ENCODE measurements around the gene RPS15.
"Not testable (repeated sequence)": the region's sequence is repeated elsewhere in the genome, so short reads cannot be mapped to it uniquely, and the experiment has no call there.

RPS15 gene

GRCh38 chr19:1434577-1435060 lies 3.6 kb upstream of the RPS15 start:
- DNase-seq (ENCODE audit: low read depth in 2 of 2), result no peak

DNA sequence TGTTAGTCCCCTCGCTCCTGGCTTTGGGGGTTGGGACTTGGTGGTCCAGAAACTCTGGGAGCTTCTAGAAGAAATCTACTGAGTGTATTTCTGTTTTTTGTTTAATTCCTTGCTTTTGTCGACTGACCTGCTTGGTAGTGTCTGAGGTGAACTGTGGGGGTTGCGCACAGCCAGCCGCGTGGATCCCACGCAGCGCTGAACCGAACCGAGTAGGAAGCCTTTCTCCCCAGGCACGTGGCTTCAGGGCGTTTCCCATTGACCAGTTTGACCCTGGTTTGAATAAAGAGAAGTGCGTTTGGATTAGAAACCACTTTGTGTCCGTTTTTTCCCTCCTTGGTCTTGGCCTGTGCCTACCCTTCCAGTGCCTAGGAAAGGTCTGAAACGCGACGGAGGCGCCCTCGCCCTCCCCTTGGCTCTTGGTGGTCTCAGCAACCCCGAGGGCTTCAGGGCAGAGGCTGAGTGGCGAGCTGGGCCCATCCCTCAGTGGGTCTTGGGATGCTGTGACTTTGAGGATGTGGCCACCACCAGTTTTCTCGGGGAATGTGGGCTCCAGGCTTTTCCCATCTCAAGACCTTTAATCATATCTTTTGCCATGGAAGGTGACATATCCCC lies 2.7 kb upstream of the RPS15 start:
- no peak for DNase-seq (ENCODE audit: low read depth in 2 of 2)

GRCh38 chr19:1437609-1438008 lies 587 bp upstream of the RPS15 start:
- no peak for DNase-seq (ENCODE audit: low read depth in 2 of 2)

- no peak for DNase-seq (ENCODE audit: low read depth in 2 of 2)
Observed at GRCh38 chr19:1438933-1439354, 748 bp downstream of the RPS15 start.

DNA sequence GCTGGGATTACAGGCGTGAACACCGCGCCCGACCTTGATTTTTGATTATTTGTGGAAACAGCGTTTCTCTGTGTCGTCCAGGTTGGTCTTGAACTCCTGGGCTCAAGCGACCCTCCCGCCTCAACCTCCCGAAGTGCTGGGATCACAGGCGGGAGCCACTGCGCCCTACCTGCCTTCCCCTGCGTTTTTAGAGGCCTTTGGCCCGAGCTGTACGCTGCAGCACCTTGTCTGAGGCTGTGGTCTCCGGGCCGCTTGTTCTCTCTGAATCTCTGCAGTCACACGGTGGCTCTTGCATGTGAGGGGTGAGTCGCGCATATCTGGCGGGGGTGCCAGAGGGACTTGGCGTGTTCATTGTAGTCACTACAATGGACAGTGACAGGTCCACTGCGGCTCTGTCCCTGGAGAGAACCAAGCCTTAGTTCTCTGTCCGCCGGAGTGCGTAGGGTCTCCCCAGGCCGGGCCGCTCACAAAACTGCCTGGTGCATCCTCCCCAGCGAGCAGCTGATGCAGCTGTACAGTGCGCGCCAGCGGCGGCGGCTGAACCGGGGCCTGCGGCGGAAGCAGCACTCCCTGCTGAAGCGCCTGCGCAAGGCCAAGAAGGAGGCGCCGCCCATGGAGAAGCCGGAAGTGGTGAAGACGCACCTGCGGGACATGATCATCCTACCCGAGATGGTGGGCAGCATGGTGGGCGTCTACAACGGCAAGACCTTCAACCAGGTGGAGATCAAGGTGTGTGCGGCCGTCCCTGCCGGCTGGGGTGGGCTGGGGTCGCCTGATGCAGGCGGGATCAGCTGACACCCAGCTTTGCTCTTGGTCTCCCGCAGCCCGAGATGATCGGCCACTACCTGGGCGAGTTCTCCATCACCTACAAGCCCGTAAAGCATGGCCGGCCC lies 1.6 kb downstream of the RPS15 start:
- not testable (repeated sequence) for DNase-seq (ENCODE audit: low read depth in 2 of 2)

DNA sequence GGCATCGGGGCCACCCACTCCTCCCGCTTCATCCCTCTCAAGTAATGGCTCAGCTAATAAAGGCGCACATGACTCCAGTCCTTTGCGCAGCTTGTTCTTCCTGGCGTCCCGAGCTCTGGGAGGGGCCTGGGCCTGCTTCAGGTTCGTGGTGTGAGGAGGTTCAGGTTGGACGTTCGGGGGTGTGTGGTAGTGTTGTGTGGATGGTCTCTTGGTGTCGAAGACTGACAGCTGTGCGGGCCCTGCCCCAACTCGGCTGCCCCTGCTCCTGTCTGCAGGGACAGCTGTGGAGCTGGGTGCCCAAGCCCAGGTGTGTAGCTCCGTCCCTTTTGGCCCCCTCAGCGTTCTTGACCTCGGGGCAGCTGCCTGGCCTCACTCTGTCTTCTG lies 2.2 kb downstream of the RPS15 start:
- DNase-seq (ENCODE audit: low read depth in 2 of 2), result no peak

DNA sequence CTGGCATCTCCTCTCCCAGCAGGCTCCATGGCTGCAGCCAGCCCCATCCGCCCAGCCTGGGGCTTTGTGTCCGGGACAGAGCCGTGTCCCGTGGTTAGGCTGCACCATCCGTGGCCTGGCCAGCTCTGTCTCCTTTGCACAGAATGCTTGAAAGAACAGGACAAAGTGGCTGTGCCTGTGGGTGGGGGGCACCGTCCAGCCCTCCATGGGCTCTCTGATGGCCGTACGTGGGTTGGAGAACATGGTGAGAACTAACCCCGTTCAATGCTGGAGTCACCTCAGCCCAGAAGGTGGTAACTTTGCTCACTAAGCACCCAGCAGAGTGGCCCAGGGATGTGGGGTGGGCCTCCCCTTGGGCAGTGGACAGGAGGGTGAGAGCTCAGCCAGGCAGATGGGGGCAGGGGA lies 2.8 kb downstream of the RPS15 start:
- no peak for DNase-seq (ENCODE audit: low read depth in 2 of 2)

GRCh38 chr19:1441677-1442438 lies 3.7 kb downstream of the RPS15 start:
- DNase-seq (ENCODE audit: low read depth in 2 of 2), result no peak

DNA sequence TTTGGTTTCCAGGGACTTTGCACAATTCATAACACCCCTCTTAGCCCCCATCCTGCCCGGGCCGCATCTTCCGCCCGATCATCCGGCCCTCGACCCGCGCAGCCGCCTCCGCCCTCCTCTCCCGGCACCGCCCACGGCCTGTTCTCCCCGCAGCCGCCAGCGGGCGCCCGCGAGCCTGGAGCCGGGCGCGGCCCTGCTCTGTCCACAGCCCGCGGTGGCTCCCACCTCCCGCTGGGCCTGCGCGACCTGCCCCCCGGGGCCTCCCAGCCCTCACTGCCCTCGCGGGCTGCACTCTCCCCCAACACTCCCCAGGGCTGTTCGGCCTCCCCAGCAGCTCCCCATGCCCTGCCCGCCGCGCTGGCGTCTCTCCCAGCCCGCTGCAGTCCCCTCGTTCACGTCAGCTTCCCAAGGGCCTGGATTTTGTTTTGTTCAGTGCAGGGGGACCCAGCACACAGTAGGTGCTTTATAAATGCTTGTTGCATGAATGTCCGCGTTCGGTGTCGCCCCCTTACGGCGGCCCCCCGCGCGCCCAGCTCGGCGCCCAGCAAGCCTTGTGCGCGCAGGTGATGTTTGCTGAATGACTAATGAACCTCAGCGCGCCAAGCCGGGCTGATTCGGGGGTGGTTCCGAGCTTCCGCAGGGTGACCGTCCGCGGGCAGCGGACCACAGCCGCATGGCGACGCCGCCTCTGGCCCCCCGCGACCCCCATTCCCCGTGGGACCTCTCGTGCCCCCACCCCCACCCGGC lies 7.2 kb downstream of the RPS15 start:
- DNase-seq (ENCODE audit: low read depth in 2 of 2), result peak; percentile 67 to 72

DNA sequence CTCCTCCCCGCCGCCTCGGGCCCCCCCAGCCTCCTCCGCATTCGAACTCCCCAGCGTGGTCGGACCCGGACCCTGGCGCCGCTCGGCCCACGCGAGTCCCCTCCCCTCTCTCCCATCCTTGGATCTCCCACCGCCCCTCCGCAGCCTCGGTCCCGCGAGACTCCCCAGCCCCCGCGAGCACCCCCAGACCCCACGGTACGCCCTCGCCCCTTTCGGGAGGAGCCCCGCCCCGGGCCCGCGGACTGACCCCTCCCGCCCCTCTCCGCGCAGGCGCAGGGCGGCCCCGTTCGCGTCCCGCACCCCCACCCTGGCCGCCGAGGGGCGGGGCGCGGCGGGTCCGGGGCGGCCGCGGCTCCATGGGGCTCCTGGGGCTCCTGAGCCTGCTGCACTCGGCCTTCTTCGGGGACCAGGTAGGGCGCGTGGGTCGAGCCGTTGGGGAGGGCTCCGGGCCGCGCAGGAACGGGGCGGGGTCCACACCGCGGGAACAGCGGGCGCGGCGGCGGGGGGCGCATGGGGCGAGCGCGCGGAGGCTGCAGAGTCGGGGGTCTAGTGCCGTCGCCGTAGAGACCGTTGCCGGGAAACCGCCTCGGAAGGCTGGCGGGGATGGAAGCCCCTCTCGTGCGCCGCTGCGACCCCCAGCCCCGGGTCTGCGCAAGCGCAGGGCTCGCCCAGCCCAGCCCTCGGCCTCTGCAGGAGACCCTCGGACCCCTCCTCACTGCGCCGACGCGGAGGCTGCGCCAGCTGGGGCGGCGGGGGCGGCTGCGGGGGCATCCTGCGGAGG lies 7.9 kb downstream of the RPS15 start:
- DNase-seq (ENCODE audit: low read depth in 2 of 2), result no peak

DNA sequence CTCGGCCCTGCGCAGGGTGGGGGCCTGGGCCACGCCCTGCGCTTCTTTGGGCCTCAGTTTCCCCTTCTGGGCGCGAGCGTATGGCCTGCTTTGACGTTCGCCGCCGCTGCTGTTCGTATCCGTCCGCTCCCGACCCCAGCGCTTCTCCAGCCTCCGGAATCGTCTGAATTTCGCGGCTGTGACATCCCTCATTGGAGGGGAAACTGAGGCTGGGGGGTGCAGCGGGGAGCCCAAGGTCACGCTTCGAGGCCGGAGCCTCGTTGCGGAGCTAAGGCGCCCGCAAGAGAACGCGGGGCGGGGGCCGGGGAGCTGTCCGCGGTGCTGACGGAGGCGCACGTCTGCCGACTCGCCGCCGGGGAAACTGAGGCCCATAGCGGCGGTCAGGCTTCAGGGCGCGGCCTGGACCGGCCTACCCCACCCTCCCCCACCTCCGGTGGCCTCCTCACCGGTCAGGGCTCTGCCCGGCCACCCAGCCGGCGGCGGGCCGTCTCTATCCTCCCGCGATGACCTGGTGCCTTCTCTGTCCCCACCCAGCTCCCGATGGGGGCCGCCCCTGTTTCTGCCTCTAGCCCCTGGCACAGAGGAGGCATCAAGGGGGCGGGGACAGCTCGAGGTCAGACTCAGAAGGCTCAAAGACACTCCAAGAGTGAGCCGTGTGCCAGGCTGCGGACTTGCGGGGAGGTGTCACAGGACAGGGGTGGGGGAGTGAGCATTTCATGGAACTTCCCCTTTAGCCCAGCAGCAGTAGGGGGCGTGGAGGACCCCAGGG lies 8.7 kb downstream of the RPS15 start:
- DNase-seq (ENCODE audit: low read depth in 2 of 2), result no peak

DNA sequence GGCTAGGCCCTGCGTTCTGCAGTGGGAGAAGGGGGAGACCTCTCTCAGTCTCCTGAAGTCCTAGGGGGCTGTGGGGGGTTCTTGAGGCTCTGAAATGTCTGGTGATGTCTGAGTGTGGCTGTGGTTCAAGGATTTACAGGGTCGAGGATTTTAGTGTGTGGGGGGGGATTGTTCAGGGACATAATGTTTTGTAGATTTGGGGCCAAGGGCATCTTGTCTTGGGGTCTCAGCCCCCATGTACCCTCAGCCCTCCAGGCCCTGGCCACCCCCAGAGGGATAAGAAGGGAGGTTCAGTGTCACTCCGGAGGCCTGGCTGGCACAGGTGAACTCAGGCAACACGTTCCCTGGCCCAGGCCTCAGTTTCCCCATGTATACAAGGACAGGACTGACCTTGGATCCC lies 9.3 kb downstream of the RPS15 start:
- DNase-seq (ENCODE audit: low read depth in 2 of 2), result no peak

DNA sequence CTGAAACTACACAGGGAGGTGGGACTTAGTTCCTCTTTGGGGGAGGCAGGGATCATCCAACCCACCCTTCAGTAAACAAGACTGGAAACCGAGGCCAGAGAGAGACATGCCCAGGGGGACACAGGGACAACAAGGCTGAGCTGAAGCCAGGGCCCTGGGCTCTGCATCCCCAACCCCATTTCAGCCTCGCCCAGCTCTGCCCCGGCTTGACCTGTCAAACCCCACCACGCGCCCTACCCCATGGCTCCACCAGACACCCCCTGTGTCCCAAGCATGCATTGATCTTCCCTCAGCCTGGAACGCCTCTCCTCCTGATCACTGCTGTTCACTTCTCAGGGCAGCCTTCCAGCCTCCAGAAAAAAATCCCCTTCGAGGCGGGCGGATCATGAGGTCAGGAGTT lies 9.7 kb downstream of the RPS15 start:
- no peak for DNase-seq (ENCODE audit: low read depth in 2 of 2)

- no peak for DNase-seq (ENCODE audit: low read depth in 2 of 2)
Observed at GRCh38 chr19:1449467-1450442, 11.6 kb downstream of the RPS15 start, which contains the start of gene APC2. Gene APC2, plus strand, starts transcription at chr19:1450121. Its CDS starts 2,881 bp downstream, at chr19:1453002.

DNA sequence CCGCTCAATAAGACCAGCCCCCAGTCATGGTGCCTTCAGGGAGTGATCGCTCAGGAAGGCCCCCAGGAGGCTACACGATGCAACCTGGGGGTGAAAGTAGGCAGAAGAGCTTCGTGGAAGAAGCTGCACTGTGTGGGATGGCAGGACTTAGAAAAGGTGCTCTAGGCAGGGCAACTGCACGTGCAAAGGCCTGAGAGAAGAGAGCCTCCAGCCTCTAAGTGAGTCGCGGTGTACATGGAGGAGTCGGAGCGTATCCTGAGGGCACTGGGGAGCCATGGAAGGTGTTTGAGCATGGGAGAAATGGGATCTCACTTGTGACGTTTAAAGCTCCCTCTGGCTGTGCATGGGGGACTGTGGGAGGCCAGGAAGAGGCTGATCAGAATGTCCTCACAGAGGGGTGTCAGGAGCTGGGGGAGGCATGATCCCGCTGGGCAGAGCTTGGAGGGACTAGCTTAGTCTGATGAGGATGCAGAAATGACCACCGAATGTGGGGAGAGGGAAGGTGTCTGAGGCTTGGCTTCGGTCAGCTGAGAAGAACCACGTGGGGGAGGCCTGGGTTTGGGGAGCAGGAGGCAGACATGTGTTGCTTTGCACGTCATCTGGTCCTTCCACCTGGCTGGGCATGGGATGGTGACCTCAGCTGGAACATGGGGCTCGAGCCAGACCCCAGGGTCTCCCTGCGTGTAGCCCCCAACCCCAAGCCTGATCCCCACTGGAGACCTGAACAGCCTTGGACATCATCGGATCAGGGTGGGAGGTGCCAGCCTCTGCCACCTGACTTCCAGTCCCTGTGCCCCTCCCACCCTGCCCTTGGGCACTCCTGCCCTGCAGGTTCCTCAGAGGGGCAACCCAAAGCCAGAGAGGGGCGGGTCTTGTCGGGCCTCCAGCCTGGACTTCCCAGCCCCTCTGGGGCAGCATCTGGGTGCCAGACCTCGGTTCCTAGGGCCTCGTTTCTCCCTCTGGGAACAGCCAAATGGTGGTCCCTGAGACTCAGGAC lies 12.8 kb downstream of the RPS15 start:
- DNase-seq (ENCODE audit: low read depth in 2 of 2), result no peak

DNA sequence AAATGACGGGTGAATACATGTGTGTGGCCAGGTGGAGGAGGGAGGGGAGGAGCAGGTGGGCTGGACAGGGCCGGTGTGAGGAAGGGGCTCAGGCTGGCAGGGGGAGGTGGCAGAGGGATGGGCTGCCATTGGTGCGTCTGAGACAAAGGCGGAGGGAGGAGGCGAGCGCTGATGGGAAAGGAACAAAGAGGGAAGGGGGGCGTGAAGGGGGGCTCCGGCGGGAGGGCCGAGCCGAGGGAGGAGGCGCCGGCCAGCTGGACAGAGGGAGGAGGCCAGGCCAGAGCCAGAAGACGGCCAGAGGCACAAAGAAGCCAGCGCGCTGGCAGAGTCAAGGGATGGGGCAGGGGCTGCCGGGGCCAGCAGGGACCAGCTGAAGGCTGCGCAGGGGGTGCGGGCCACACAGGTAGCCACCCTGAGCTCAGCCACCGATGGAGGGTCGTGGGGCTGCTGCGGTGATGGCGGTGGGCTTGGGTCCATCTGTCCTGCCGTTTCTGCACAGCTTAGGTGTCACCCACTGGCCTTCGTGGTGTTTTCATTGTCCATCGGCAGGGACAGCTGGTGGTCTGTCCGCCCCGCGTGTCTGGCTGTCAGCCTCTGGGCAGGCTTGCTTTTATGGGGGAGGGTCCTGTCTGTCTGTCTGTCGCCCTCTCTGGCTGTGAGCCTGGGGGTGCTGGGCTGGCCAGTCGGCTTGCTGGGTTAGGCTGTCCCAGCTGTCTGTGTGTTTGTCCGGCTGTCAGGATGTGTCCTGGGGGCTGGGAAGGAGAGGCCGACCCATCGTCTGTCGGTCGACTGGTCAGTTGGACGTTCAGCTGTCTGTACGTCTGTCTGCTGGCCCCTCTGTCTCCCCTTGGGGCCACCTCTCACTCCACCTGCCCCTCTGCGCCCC lies 14.0 kb downstream of the RPS15 start:
- no peak for DNase-seq (ENCODE audit: low read depth in 2 of 2)

All from stimulated activated CD4-positive, alpha-beta T cell treated with anti-CD3 and anti-CD28 coated beads, Interleukin-1b, Interleukin-23, amount 100 ng/mL, for 4 hours (primary cell).